H54 (cell line): ENCODE results near the gene BCAS1.
A peak's percentile ranks its signal among the peaks of the same experiment; 100 is the strongest.
"Not testable (repeated sequence)": the region's sequence is repeated elsewhere in the genome, so short reads cannot be mapped to it uniquely, and the experiment has no call there.

Experiments used
- DNase-seq: peaks from one replicate; pipeline ENCODE4 v3.0.0; 2011; ENCODE audit warnings: low spot score, mixed read lengths; ENCODE audit not compliant: insufficient read length
- FAIRE-seq: peaks from 3 replicates; lab custom pipeline; 2011; peaks lifted over from hg19 to GRCh38; lab: Jason Lieb, UNC
- POLR2A ChIP-seq: IDR thresholded peaks from 2 replicates; pipeline ENCODE4 v1.6.1; 2011; ENCODE audit warnings: low read depth, mild to moderate bottlenecking, low read length

The BCAS1 gene

DNA sequence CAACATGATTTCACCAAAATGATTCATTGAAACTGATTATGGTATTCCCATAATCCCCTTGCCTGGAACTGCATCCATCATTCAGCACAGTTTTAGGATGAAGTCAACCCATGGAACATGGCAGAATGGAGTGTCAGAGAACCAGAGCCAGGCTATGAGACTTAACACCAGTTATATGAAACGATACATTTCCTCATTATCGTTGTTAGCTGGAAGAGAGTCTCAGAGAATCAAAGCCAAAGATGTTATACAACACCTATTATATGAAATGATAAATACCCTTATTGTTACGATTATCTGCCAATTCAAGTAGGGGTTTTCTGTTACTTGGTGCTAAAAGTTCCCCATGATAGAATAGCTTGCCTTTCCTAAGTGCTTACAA is 131.2 kb downstream of the BCAS1 start:
- TF ChIP-seq POLR2A: no peak
- DNase-seq: no peak
- no peak for FAIRE-seq

DNA sequence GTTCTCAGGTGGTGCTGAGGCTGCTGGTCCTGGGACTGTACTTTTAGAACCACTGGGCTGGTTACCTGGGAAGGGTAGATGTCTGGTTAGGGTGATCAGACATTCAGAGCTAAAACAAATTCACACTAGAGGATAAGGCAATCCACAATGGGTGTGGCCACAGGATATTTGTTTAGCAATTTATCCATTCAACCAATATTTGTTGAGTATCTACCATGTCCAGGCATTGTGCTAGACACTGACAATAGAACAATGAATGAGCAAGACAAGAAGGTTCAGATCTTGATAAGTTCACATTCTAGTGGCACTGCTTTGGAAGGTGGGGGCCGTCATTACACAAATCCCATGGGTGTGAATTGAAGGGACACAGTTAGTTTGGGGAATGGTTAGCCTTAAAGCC is 131.7 kb downstream of the BCAS1 start:
- FAIRE-seq (no peak), DNase-seq (no peak)
- no peak for TF ChIP-seq POLR2A

- no peak for TF ChIP-seq POLR2A
- DNase-seq (no peak), FAIRE-seq (no peak)
These were observed 132.4 kb downstream of the BCAS1 start for GRCh38 chr20:53937929-53938367.

GRCh38 chr20:53937339-53937741 is 133.1 kb downstream of the BCAS1 start:
- no peak for TF ChIP-seq POLR2A
- DNase-seq (no peak), FAIRE-seq (no peak)

GRCh38 chr20:53935344-53936084 is 134.9 kb downstream of the BCAS1 start:
- FAIRE-seq (no peak), DNase-seq (no peak)
- TF ChIP-seq POLR2A: no peak

- TF ChIP-seq POLR2A: no peak
- DNase-seq: no peak
- FAIRE-seq: no peak
These were observed 135.7 kb downstream of the BCAS1 start for GRCh38 chr20:53934421-53935343.

DNA sequence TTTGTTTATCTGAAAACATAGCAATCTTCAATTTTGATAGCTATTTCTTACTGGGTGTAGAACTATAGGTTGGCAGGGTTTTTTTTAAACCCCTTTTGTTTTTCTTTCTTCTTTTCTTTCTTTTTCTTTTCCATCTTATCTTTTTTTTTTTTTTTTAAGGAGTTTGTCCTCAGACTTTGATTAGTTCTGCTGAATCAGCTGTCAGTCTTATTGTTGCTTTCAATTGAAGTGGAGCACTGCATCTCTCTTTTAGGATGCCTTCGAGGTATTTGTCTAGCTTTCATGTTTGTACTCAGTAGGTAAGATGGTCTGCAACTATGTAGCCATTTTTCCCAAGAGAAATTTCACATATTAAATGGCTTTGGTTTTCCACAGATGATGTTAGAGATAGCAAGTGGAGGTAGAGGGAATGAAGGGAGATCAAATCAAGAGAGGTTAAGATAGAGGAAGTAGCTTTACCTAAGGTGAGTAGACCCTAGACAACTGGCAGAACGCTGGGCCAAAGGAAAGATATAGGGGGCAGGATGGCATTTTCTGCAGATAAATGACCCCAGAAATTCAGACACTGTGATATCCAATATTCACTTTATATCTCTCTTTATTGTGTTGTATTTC is 137.1 kb downstream of the BCAS1 start:
- no peak for DNase-seq
- no peak for TF ChIP-seq POLR2A
- no peak for FAIRE-seq

DNA sequence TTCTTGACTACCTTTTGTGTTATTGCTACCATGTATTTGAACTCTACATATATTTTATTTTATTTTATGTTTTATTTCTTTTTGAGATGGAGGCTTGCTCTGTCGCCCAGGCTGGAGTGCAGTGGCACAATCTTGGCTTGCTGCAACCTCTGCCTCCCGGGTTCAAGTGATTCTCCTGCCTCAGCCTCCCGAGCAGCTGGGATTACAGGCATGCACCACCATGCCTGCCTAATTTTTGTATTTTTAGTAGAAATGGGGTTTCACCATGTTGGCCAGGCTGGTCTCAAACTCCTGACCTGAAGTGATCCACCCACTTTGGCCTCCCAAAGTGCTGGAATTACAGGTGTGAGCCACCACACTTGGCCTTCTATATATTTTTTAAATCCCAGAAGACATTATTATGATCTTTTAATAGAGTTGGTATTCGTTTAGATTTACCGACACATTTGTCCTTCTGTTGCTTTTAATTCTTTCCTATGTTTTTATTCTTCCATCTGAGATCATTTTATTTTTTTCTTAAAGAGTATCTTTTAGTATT is 137.7 kb downstream of the BCAS1 start:
- FAIRE-seq, DNase-seq: not testable (repeated sequence)

GRCh38 chr20:53931597-53931996 is 138.8 kb downstream of the BCAS1 start:
- no peak for DNase-seq
- TF ChIP-seq POLR2A: no peak
- no peak for FAIRE-seq

- FAIRE-seq: peak; percentile 53
These were observed 139.5 kb downstream of the BCAS1 start for GRCh38 chr20:53930651-53931504.

DNA sequence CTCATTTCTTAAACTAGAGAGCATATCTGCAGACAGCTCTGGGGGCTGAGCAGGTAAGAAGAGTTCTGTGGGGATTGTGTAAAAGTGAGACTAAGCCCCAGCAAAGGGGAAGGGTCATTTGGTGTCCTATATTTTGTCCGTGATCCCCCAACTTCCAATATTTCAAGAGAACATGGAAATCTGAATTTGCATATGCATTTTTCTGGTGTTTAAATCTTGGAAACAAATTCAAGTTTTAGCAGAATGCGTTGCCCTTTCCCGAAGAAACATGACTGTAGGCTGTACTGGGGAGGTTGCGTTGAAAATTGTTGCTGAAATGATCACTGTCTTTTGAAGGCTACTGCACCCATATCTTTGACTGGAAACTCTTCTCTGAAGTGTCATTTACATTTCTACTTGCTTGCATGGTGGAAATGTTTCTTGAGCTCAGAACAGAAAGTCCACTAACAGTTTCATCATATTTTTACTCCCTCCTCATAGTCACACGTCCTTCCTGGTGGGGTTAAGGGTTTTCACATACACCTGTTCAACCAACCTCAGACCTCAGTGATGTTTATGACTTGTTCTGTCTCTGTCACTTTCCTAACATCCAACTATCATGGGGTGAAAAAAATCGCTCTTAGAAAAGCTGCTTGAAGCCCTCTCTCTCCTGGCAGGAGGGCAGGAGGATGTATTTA is 140.3 kb downstream of the BCAS1 start:
- TF ChIP-seq POLR2A: no peak
- no peak for DNase-seq
- no peak for FAIRE-seq

More at GRCh38 chr20:53930651-53931504, 139.5 kb downstream of the BCAS1 start:
- DNase-seq: no peak
- TF ChIP-seq POLR2A: no peak

GRCh38 chr20:53929399-53929798 is 141.0 kb downstream of the BCAS1 start:
- no peak for FAIRE-seq

More at GRCh38 chr20:53929399-53929798, 141.0 kb downstream of the BCAS1 start:
- TF ChIP-seq POLR2A: no peak
- no peak for DNase-seq
